Endothelial cell of umbilical vein (primary cell): Measurements from ENCODE around the gene TKFC. TPM values are rescaled to one million over a fixed set of nuclear protein-coding genes. Genes with fewer than 3 reads are reported as not detected.

Source experiments
- BruUV-seq: library from RNA; stranded (reverse); fragments of 400-500 nt; replicated peaks from 2 replicates; lab custom pipeline; 2021; lab: Mats Ljungman, UMichigan
- CTCF ChIA-PET: fragments of 300-600, 350-600 bp; sonication (Branson Sonifier 250); formaldehyde crosslinking; loops from one replicate; lab custom pipeline; 2021; ENCODE audit warnings: antibody characterized with exemption, inconsistent platforms; lab: Charles Lee
- POLR2A ChIA-PET: fragments of 300-600, 350-600 bp; sonication (Branson Sonifier 250); formaldehyde crosslinking; loops from one replicate; lab custom pipeline; 2021; ENCODE audit warnings: antibody characterized with exemption, inconsistent platforms; lab: Charles Lee
- DNase-seq: peaks from one replicate; pipeline ENCODE4 v3.0.0-alpha.2; 2011; ENCODE audit warnings: low read depth, low spot score
- FAIRE-seq: peaks from 2 replicates; lab custom pipeline; 2011; peaks lifted over from hg19 to GRCh38; lab: Jason Lieb, UNC
- H2AFZ ChIP-seq: 2 replicates; pipeline ENCODE4 v1.6.0; 2012; ENCODE audit warnings: low read depth, low read length, control low read depth, inconsistent platforms
- H3K27ac ChIP-seq: 2 replicates; pipeline ENCODE4 v1.5.1; 2011; ENCODE audit warnings: low read depth, mild to moderate bottlenecking, control low read depth, low read length, moderate library complexity; ENCODE audit not compliant: insufficient read depth
- H3K27me3 ChIP-seq, 2 experiments: 2 replicates each; pipeline versions ENCODE4 v1.6.0 to v1.6.1; 2011; ENCODE audit warnings: low read length in 2 of 2, mixed read lengths in 1 of 2; ENCODE audit not compliant: control insufficient read depth in 2 of 2, insufficient read depth in 2 of 2
- H3K36me3 ChIP-seq, 2 experiments: 2 replicates in 1 of 2; 3 replicates in 1 of 2; pipeline ENCODE4 v1.5.1; 2011; ENCODE audit warnings: low read length in 2 of 2, mild to moderate bottlenecking in 1 of 2, moderate library complexity in 1 of 2; ENCODE audit not compliant: control insufficient read depth in 2 of 2, insufficient read depth in 2 of 2; ENCODE audit errors: extremely low read depth in 1 of 2
- H3K4me1 ChIP-seq: 3 replicates; pipeline ENCODE4 v1.5.1; 2011; ENCODE audit warnings: mild to moderate bottlenecking, low read length; ENCODE audit not compliant: control insufficient read depth, insufficient read depth; ENCODE audit errors: extremely low read depth
- H3K4me2 ChIP-seq: 2 replicates; pipeline ENCODE4 v1.6.1; 2011; ENCODE audit warnings: low read length, control low read depth, mixed read lengths; ENCODE audit not compliant: insufficient read depth
- H3K4me3 ChIP-seq, 3 experiments: fragments of 200-600 bp in 1 of 3; sonication (generic), shearing (Covaris generic) in 1 of 3; replicated peaks in 1 of 3; 2 replicates each; pipeline ENCODE4 v1.5.1; 2011 to 2016; ENCODE audit warnings: control low read depth in 3 of 3, low read length in 3 of 3, mild to moderate bottlenecking in 2 of 3, inconsistent platforms in 1 of 3, low read depth in 1 of 3, moderate library complexity in 1 of 3; ENCODE audit not compliant: insufficient read depth in 1 of 3
- H3K79me2 ChIP-seq: 2 replicates; pipeline ENCODE4 v1.6.0; 2012; ENCODE audit warnings: low read length, inconsistent platforms; ENCODE audit not compliant: control insufficient read depth, insufficient read depth
- H3K9ac ChIP-seq: replicated peaks from 2 replicates; pipeline ENCODE3; 2011; ENCODE audit warnings: low read length, control low read depth; ENCODE audit not compliant: insufficient read depth; ENCODE audit errors: extremely low read depth
- H3K9me1 ChIP-seq: replicated peaks from 3 replicates; pipeline ENCODE4 v1.6.0; 2011; ENCODE audit warnings: mild to moderate bottlenecking, low read length; ENCODE audit not compliant: control insufficient read depth, insufficient read depth; ENCODE audit errors: extremely low read depth
- H3K9me3 ChIP-seq: replicated peaks from 2 replicates; pipeline ENCODE4 v1.5.1; 2012; ENCODE audit warnings: low read length, inconsistent platforms; ENCODE audit not compliant: control insufficient read depth, insufficient read depth
- H4K20me1 ChIP-seq: replicated peaks from 2 replicates; pipeline ENCODE3; 2011; ENCODE audit warnings: mild to moderate bottlenecking, low read length; ENCODE audit not compliant: control insufficient read depth, insufficient read depth; ENCODE audit errors: extremely low read depth
- CTCF ChIP-seq, 2 donors: IDR thresholded peaks; 1 replicate in 1 of 2; 2 replicates in 1 of 2; pipeline ENCODE4 v1.5.1; 2011; ENCODE audit warnings: low read length in 2 of 2, mild to moderate bottlenecking in 2 of 2, moderate library complexity in 2 of 2, control low read depth in 1 of 2, inconsistent platforms in 1 of 2, low read depth in 1 of 2; ENCODE audit not compliant: insufficient read depth in 1 of 2; ENCODE audit errors: extremely low read depth in 1 of 2
- EZH2 ChIP-seq: IDR thresholded peaks from 2 replicates; pipeline ENCODE4 v1.6.1; 2012; ENCODE audit warnings: borderline replicate concordance, low read depth, mild to moderate bottlenecking, moderate library complexity, low read length, inconsistent platforms; ENCODE audit not compliant: severe bottlenecking
- FOS ChIP-seq: IDR thresholded peaks from 2 replicates; pipeline ENCODE4 v1.6.1; 2011; ENCODE audit warnings: mild to moderate bottlenecking, low read length, moderate library complexity, borderline replicate concordance; ENCODE audit not compliant: insufficient read depth
- GATA2 ChIP-seq: IDR thresholded peaks from 2 replicates; pipeline ENCODE4 v1.7.0; 2011; ENCODE audit warnings: low read depth, mild to moderate bottlenecking, moderate library complexity, mixed read lengths, low read length; ENCODE audit not compliant: insufficient read length, insufficient read depth
- JUN ChIP-seq: IDR thresholded peaks from 2 replicates; pipeline ENCODE4 v1.6.1; 2011; ENCODE audit warnings: borderline replicate concordance, low read depth; ENCODE audit not compliant: insufficient read length, insufficient read depth
- MAX ChIP-seq: IDR thresholded peaks from 2 replicates; pipeline ENCODE4 v1.6.1; 2011; ENCODE audit not compliant: insufficient read depth, insufficient read length
- MYC ChIP-seq: IDR thresholded peaks from one replicate; pipeline ENCODE4 v1.6.1; 2011; ENCODE audit warnings: mild to moderate bottlenecking, low read depth, low read length
- POLR2A ChIP-seq: IDR thresholded peaks from 2 replicates; pipeline ENCODE4 v1.6.1; 2012; ENCODE audit warnings: low read depth, mild to moderate bottlenecking, control low read depth, low read length
- POLR2AphosphoS5 ChIP-seq: IDR thresholded peaks from 2 replicates; pipeline ENCODE4 v1.6.1; 2012; ENCODE audit warnings: low read depth, mild to moderate bottlenecking, control low read depth, low read length, moderate library complexity; ENCODE audit not compliant: insufficient read depth
- dilution Hi-C: fragments of 300-500 bp; cut with MboI; formaldehyde crosslinking; loops from one replicate; pipeline ENCODE4 v1.15.0; 2019; ENCODE audit warnings: low sequenced_read_pairs; ENCODE audit not compliant: extremely low pct_ligation_motif_present
- intact Hi-C: fragments of 100-400 bp; cut with micrococcal nuclease; formaldehyde crosslinking; loops from one replicate; pipeline ENCODE4 v1.10.0; 2022
- polyA plus RNA-seq, 4 experiments: library from polyadenylated mRNA; depleted of rRNA in 3 of 4; stranded (reverse) in 3 of 4; unstranded in 1 of 4; fragments of >200 nt; gene quantifications; 2 replicates each; pipeline versions ENCODE4 v1.2.1 to v1.2.3, GENCODE V29; 2011 to 2012; ENCODE audit warnings: missing spikeins in 1 of 4
- total RNA-seq: library from RNA; stranded (reverse); gene quantifications from 2 replicates; pipeline ENCODE4 v1.2.3, GENCODE V29; 2021

TKFC gene
- total and polyA plus RNA-seq, 2 donors (not counting 3 experiments of a cell fraction or from before 2014, with no cell fraction given), result 30.8 to 31.7 TPM

- DNase-seq (no peak), FAIRE-seq (no peak)
- no peaks in the 10 kb centered on the region for H3K9me3 ChIP-seq
- no peak overlapping the region for H2AFZ ChIP-seq
- peaks cover 5 to 9% of the 10 kb centered on the region in 2 experiments for H3K27me3 ChIP-seq
- H3K27ac ChIP-seq, result peak overlapping the region; percentile 84
- ChIA-PET POLR2A (no interaction called here), CTCF (interaction anchor here (1.3 to 1.5 kb wide), 2 partner anchors 43 to 88 kb away, joined by 4 to 5 read pairs; no protein-coding TSS in a partner anchor)
- H4K20me1 ChIP-seq, result no peaks in the 10 kb centered on the region
- no peaks in the 10 kb centered on the region for H3K79me2 ChIP-seq
- H3K4me3 ChIP-seq, result no peak overlapping the region
- BruUV-seq, result no TSS peak
- intact Hi-C loops (loop anchor here (1.0 kb wide), 1 partner anchor 88 kb away; no protein-coding TSS in a partner anchor), dilution Hi-C loops (no loop called here)
- no peak overlapping the region for H3K9ac ChIP-seq
- H3K9me1 ChIP-seq, result no peaks in the 10 kb centered on the region
- TF ChIP-seq MAX (no peak), POLR2AphosphoS5 (no peak), JUN (no peak), FOS (no peak), MYC (no peak), EZH2 (no peak), POLR2A (no peak), GATA2 (no peak), CTCF (IDR thresholded peaks at IDR 0.05; ENCODE audit: extremely low read depth in 1 of 2, insufficient read depth in 1 of 2, low read depth in 1 of 2, low read length in 2 of 2) (no peak)
- H3K4me1 ChIP-seq, result peaks cover 41% of the 10 kb centered on the region
- H3K4me2 ChIP-seq, result peak overlapping the region; percentile 49
- H3K36me3 ChIP-seq, result peaks cover 12 to 19% of the 10 kb centered on the region in 2 experiments
Measured at GRCh38 chr11:61297341-61297740, 35.7 kb upstream of the TKFC start.
